AG04450 (cell line): Measurements from ENCODE around the gene MTA1. TPM values are rescaled to one million over a fixed set of nuclear protein-coding genes. Genes with fewer than 3 reads are reported as not detected.

Source experiments
- CTCF ChIA-PET: fragments of 300-600, 350-600 bp; formaldehyde crosslinking; extraction: SDS; loops from one replicate; lab custom pipeline; 2022; ENCODE audit warnings: antibody characterized with exemption, inconsistent platforms; lab: Charles Lee
- POLR2A ChIA-PET: fragments of 350-600 bp; formaldehyde crosslinking; extraction: SDS; loops from one replicate; lab custom pipeline; 2021; ENCODE audit warnings: antibody characterized with exemption, inconsistent platforms; lab: Yijun Ruan, JAX
- DNase-seq: peaks from one replicate; pipeline ENCODE4 v3.0.0-alpha.2; 2011; ENCODE audit warnings: low read depth, low spot score
- H3K27ac ChIP-seq: one replicate; pipeline ENCODE4 v1.5.1; 2012; ENCODE audit warnings: low read depth, low read length, control low read depth
- H3K27me3 ChIP-seq: one replicate; pipeline ENCODE4 v1.6.0; 2012; ENCODE audit warnings: low read length; ENCODE audit not compliant: control insufficient read depth, insufficient read depth
- H3K4me3 ChIP-seq: 2 replicates; pipeline ENCODE4 v1.5.1; 2011; ENCODE audit warnings: mild to moderate bottlenecking, low read depth, low read length, control low read depth
- H3K9me3 ChIP-seq: 2 replicates; pipeline ENCODE4 v1.5.1; 2012; ENCODE audit warnings: low read length; ENCODE audit not compliant: control insufficient read depth, insufficient read depth
- polyA plus RNA-seq: library from polyadenylated mRNA; depleted of rRNA; stranded (reverse); fragments of >200 nt; gene quantifications from 2 replicates; pipeline ENCODE4 v1.2.3, GENCODE V29; 2011
- TF ChIP-seq, protein P1 (sequence below): IDR thresholded peaks from 2 replicates; pipeline ENCODE4 v1.5.1; 2011; ENCODE audit warnings: low read depth, low read length, control low read depth, inconsistent platforms

Gene MTA1
- polyA plus RNA-seq, 1 experiment: 36.0 TPM

GRCh38 chr14:105469456-105470349 is 50.1 kb downstream of the MTA1 start:
- H3K9me3 ChIP-seq: no peaks in the 10 kb centered on the region; the same call in 1 of the 2 replicates
- POLR2A ChIA-PET: interaction anchor here (1.4 kb wide), 1 partner anchor 11 kb away, joined by 3 read pairs; no protein-coding TSS in a partner anchor
- H3K4me3 ChIP-seq: no peak overlapping the region
- H3K27ac ChIP-seq: no peak overlapping the region
- TF ChIP-seq, protein P1, sequence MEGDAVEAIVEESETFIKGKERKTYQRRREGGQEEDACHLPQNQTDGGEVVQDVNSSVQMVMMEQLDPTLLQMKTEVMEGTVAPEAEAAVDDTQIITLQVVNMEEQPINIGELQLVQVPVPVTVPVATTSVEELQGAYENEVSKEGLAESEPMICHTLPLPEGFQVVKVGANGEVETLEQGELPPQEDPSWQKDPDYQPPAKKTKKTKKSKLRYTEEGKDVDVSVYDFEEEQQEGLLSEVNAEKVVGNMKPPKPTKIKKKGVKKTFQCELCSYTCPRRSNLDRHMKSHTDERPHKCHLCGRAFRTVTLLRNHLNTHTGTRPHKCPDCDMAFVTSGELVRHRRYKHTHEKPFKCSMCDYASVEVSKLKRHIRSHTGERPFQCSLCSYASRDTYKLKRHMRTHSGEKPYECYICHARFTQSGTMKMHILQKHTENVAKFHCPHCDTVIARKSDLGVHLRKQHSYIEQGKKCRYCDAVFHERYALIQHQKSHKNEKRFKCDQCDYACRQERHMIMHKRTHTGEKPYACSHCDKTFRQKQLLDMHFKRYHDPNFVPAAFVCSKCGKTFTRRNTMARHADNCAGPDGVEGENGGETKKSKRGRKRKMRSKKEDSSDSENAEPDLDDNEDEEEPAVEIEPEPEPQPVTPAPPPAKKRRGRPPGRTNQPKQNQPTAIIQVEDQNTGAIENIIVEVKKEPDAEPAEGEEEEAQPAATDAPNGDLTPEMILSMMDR: no peak
- no peak for DNase-seq
- CTCF ChIA-PET: interaction anchor here (0.5 to 7.4 kb wide), 4 partner anchors 12 to 1658 kb away, joined by 3 to 37 read pairs (median 4); no protein-coding TSS in a partner anchor
- no peaks in the 10 kb centered on the region for H3K27me3 ChIP-seq

DNA sequence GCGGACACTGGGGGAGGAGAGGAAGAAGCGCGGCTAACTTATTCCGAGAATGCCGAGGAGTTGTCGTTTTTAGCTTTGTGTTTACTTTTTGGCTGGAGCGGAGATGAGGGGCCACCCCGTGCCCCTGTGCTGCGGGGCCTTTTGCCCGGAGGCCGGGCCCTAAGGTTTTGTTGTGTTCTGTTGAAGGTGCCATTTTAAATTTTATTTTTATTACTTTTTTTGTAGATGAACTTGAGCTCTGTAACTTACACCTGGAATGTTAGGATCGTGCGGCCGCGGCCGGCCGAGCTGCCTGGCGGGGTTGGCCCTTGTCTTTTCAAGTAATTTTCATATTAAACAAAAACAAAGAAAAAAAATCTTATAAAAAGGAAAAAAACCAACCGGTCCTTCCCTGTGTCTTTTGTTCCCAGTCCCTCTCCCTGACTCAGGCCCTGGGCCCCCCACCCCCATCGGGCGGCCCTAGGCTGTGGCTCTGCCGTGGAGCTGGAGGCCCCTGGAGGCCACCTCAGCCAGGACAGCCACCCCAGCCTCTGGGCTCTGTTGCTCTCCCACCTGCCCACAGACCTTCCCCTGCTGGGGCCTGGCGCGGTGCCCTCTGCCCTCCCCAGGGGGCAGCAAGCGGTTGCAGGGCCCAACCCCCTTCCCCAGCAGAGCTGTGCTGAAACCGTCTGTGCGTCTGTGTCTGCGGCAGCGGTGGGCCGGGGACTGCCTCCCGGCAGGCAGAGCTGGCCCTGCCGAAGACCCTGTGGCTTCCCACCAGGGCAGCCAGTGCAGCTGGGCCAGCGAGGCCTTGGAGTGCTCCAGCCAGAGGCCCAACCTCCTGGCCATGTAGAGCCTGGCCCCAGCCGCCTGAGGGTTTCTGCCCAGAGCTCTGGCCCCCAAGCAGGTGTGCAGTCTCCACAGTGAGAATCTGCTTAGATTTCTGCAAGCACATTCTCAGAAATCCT is 51.0 kb downstream of the MTA1 start:
- TF ChIP-seq, protein P1: no peak
- CTCF ChIA-PET: interaction anchor here (1.4 to 7.4 kb wide), 3 partner anchors 11 to 22 kb away, joined by 4 to 37 read pairs (median 8); no protein-coding TSS in a partner anchor
- POLR2A ChIA-PET: interaction anchor here (1.1 kb wide), 1 partner anchor 19 kb away, joined by 3 read pairs; no protein-coding TSS in a partner anchor
- H3K9me3 ChIP-seq: no peaks in the 10 kb centered on the region; the same call in 1 of the 2 replicates
- H3K4me3 ChIP-seq: no peak overlapping the region
- no peak for DNase-seq
- H3K27me3 ChIP-seq: no peaks in the 10 kb centered on the region
- no peak overlapping the region for H3K27ac ChIP-seq

DNA sequence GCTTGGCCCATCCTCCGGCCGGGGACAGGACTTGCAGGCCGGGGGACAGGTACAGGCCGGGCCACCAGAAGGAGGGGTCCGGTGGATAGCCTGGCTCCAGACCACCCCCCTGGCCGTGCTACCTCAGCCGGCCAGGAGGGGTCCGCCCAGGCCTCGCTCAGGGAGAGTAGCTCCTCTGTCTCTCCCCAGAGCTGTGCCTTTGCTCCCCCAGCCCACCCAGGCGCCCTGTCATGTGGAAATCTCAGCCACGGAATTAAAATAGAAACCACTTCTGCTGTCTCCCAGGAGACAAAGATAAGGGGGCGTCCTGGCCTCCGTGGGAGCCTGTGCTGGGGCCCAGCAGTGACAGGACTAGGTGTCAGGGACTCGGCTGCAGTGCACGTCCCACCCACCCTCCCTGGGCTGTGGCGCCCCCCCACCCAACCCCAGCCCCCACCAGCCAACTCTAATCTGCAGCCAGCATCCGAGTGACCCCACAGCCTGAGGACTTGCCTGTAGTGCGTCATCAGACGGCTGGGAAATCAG is 51.7 kb downstream of the MTA1 start:
- TF ChIP-seq, protein P1: peak; percentile 30
- ChIA-PET CTCF (interaction anchor here (1.4 to 7.4 kb wide), 3 partner anchors 10 to 23 kb away, joined by 4 to 37 read pairs (median 8); no protein-coding TSS in a partner anchor), POLR2A (interaction anchor here (1.1 to 1.6 kb wide), 2 partner anchors 9 to 18 kb away, joined by 3 to 5 read pairs; no protein-coding TSS in a partner anchor)
- Histone ChIP-seq H3K9me3 (no peaks in the 10 kb centered on the region; the same call in 1 of the 2 replicates), H3K4me3 (no peak overlapping the region), H3K27ac (no peak overlapping the region), H3K27me3 (no peaks in the 10 kb centered on the region)
- no peak for DNase-seq

- H3K27me3 ChIP-seq: no peaks in the 10 kb centered on the region
- ChIA-PET CTCF (interaction anchor here (1.9 to 7.4 kb wide), 2 partner anchors 9 to 18 kb away, joined by 8 to 37 read pairs; no protein-coding TSS in a partner anchor), POLR2A (interaction anchor here (1.1 to 1.6 kb wide), 2 partner anchors 9 to 18 kb away, joined by 3 to 5 read pairs; no protein-coding TSS in a partner anchor)
- TF ChIP-seq, protein P1: no peak
- no peak overlapping the region for H3K4me3 ChIP-seq
- no peaks in the 10 kb centered on the region; the same call in 1 of the 2 replicates for H3K9me3 ChIP-seq
- DNase-seq: no peak
- H3K27ac ChIP-seq: no peak overlapping the region
Measured at GRCh38 chr14:105471823-105472485, 52.3 kb downstream of the MTA1 start.
